Measurements from ENCODE around the gene TRAF3IP1. TPM values are rescaled to one million over a fixed set of nuclear protein-coding genes. Genes with fewer than 3 reads are reported as not detected.
A peak's percentile ranks its signal among the peaks of the same experiment; 100 is the strongest.

TRAF3IP1 gene
- total and polyA plus RNA-seq, 12 donors = 5.5 to 18.5 (median 12.4) TPM

GRCh38 chr2:238314576-238314975, 5.7 kb upstream of the TRAF3IP1 start:
- intact Hi-C loops (cut with DNase I) = no loop called here
- WGBS, 4 donors = 88 to 96% (median 92%) methylated on average over 4 to 8 of the region's 8 CpGs
- Histone ChIP-seq H3K27ac (no peak overlapping the region), H3K27me3 (no peaks in the 10 kb centered on the region), H3K36me3 (replicated peaks in 1 of 2) (no peaks in the 10 kb centered on the region), H3K4me1 (replicated peaks in 1 of 2) (peaks cover 0 to 3% of the 10 kb centered on the region in 2 donors), H3K4me3 (no peak overlapping the region), H3K9me3 (replicated peaks in 1 of 3) (no peaks in the 10 kb centered on the region)
- TF ChIP-seq CTCF (IDR thresholded peaks at IDR 0.05) (no peak), POLR2A (IDR thresholded peaks at IDR 0.05) (no peak)
- no peak for DNase-seq

- intact Hi-C loops (cut with DNase I) = no loop called here
- WGBS, 4 donors = 90 to 96% (median 95%) methylated on average over 4 to 13 of the region's 13 CpGs
- Histone ChIP-seq H3K36me3 (replicated peaks in 1 of 2) (no peaks in the 10 kb centered on the region), H3K27me3 (no peaks in the 10 kb centered on the region), H3K27ac (no peak overlapping the region), H3K4me1 (replicated peaks in 1 of 2) (peaks cover 0 to 6% of the 10 kb centered on the region in 2 donors), H3K9me3 (replicated peaks in 1 of 3) (no peaks in the 10 kb centered on the region), H3K4me3 (no peak overlapping the region)
- TF ChIP-seq POLR2A (IDR thresholded peaks at IDR 0.05) (no peak), CTCF (IDR thresholded peaks at IDR 0.05) (no peak)
- no peak for DNase-seq
These were observed 5.2 kb upstream of the TRAF3IP1 start for GRCh38 chr2:238315031-238315595.

- peaks cover 10 to 14% of the 10 kb centered on the region in 2 donors for H3K4me1 ChIP-seq (replicated peaks in 1 of 2)
- intact Hi-C loops (cut with DNase I) = no loop called here
- peak in 6 of 7 donors; percentile 13 to 33 (median 26) for DNase-seq
- no peak for TF ChIP-seq POLR2A (IDR thresholded peaks at IDR 0.05)
- TF ChIP-seq CTCF (IDR thresholded peaks at IDR 0.05) = no peak
- H3K9me3 ChIP-seq (replicated peaks in 1 of 3) = no peaks in the 10 kb centered on the region
- H3K27ac ChIP-seq = peak overlapping the region in 1 of 5 donors; percentile 72
- WGBS, 4 donors = 0 to 1% (median 0%) methylated on average over 9 to 65 of the region's 65 CpGs
- no peaks in the 10 kb centered on the region for H3K36me3 ChIP-seq (replicated peaks in 1 of 2)
- no peaks in the 10 kb centered on the region for H3K27me3 ChIP-seq
- peak overlapping the region; percentile 10 to 97 (median 46) for H3K4me3 ChIP-seq
These were observed 447 bp downstream of the TRAF3IP1 start for GRCh38 chr2:238320648-238321281.

GRCh38 chr2:238321467-238321866, 1.1 kb downstream of the TRAF3IP1 start:
- H3K4me1 ChIP-seq (replicated peaks in 1 of 2) = peaks cover 10 to 14% of the 10 kb centered on the region in 2 donors
- H3K36me3 ChIP-seq (replicated peaks in 1 of 2) = no peaks in the 10 kb centered on the region
- H3K4me3 ChIP-seq = peak overlapping the region in 2 of 4 donors; percentile 48 to 97
- no peak for DNase-seq
- 64 to 70% (median 67%) methylated on average over 4 to 9 of the region's 9 CpGs for WGBS, 4 donors
- intact Hi-C loops (cut with DNase I) = no loop called here
- H3K27me3 ChIP-seq = no peaks in the 10 kb centered on the region
- no peak for TF ChIP-seq CTCF (IDR thresholded peaks at IDR 0.05)
- TF ChIP-seq POLR2A (IDR thresholded peaks at IDR 0.05) = no peak
- no peaks in the 10 kb centered on the region for H3K9me3 ChIP-seq (replicated peaks in 1 of 3)
- no peak overlapping the region for H3K27ac ChIP-seq
